Mucosa of rectum (tissue), 2 donors: ENCODE results near the gene MAPK14.
"Not testable (repeated sequence)": the region's sequence is repeated elsewhere in the genome, so short reads cannot be mapped to it uniquely, and the experiment has no call there.

Source experiments
- H3K27ac ChIP-seq, 2 donors: one replicate each; pipeline ENCODE4 v1.7.0; 2013; ENCODE audit warnings: inconsistent platforms in 2 of 2, low read depth in 2 of 2, low read length in 2 of 2
- H3K27me3 ChIP-seq, 2 donors: one replicate each; pipeline ENCODE4 v1.7.0; 2013; ENCODE audit warnings: low read length in 2 of 2; ENCODE audit not compliant: control insufficient read depth in 2 of 2, insufficient read depth in 2 of 2
- H3K36me3 ChIP-seq, 2 donors: one replicate each; pipeline ENCODE4 v1.7.0; 2013; ENCODE audit warnings: low read length in 2 of 2; ENCODE audit not compliant: control insufficient read depth in 2 of 2, insufficient read depth in 2 of 2
- H3K4me1 ChIP-seq, 2 donors: one replicate each; pipeline ENCODE4 v1.7.0; 2013; ENCODE audit warnings: low read length in 2 of 2, mild to moderate bottlenecking in 1 of 2; ENCODE audit not compliant: control insufficient read depth in 2 of 2, insufficient read depth in 2 of 2
- H3K4me3 ChIP-seq, 2 donors: one replicate each; pipeline ENCODE4 v1.7.0; 2013; ENCODE audit warnings: low read length in 2 of 2
- H3K9ac ChIP-seq, 2 donors: one replicate each; pipeline ENCODE4 v1.7.0; 2013; ENCODE audit warnings: low read length in 2 of 2, low read depth in 1 of 2, mild to moderate bottlenecking in 1 of 2
- H3K9me3 ChIP-seq, 2 donors: one replicate each; pipeline ENCODE4 v1.7.0; 2013; ENCODE audit warnings: low read length in 2 of 2; ENCODE audit not compliant: control insufficient read depth in 2 of 2
- donor health status: healthy.
- donor health status: Normal muscosa, but diverticular disease.

MAPK14 gene

GRCh38 chr6:36124881-36125280 lies 97.3 kb downstream of the MAPK14 start:
- Histone ChIP-seq H3K9me3 (no peaks in the 10 kb centered on the region), H3K36me3 (no peaks in the 10 kb centered on the region), H3K27ac (no peak overlapping the region), H3K9ac (no peak overlapping the region), H3K27me3 (no peaks in the 10 kb centered on the region), H3K4me3 (no peak overlapping the region), H3K4me1 (peaks cover 24 to 31% of the 10 kb centered on the region in 2 donors)

- no peaks in the 10 kb centered on the region for H3K9me3 ChIP-seq
- no peak overlapping the region for H3K4me3 ChIP-seq
- no peaks in the 10 kb centered on the region for H3K27me3 ChIP-seq
- H3K9ac ChIP-seq, result no peak overlapping the region
- H3K27ac ChIP-seq, result no peak overlapping the region
- H3K36me3 ChIP-seq, result no peaks in the 10 kb centered on the region
- H3K4me1 ChIP-seq, result peaks cover 21 to 29% of the 10 kb centered on the region in 2 donors
These were observed 98.0 kb downstream of the MAPK14 start for GRCh38 chr6:36125575-36125974.

GRCh38 chr6:36126121-36126520 lies 98.5 kb downstream of the MAPK14 start:
- no peak overlapping the region for H3K9ac ChIP-seq
- H3K27ac ChIP-seq, result no peak overlapping the region
- H3K4me1 ChIP-seq, result peaks cover 16 to 24% of the 10 kb centered on the region in 2 donors
- no peaks in the 10 kb centered on the region for H3K27me3 ChIP-seq
- no peaks in the 10 kb centered on the region for H3K36me3 ChIP-seq
- H3K4me3 ChIP-seq, result no peak overlapping the region
- no peaks in the 10 kb centered on the region for H3K9me3 ChIP-seq

- no peak overlapping the region for H3K27ac ChIP-seq
- no peaks in the 10 kb centered on the region for H3K27me3 ChIP-seq
- peaks cover 13 to 23% of the 10 kb centered on the region in 2 donors for H3K4me1 ChIP-seq
- no peaks in the 10 kb centered on the region for H3K9me3 ChIP-seq
- no peak overlapping the region for H3K4me3 ChIP-seq
- no peak overlapping the region for H3K9ac ChIP-seq
- no peaks in the 10 kb centered on the region for H3K36me3 ChIP-seq
These were observed 99.2 kb downstream of the MAPK14 start for GRCh38 chr6:36126553-36127458.

GRCh38 chr6:36127462-36128016 lies 99.9 kb downstream of the MAPK14 start:
- Histone ChIP-seq H3K4me1 (peaks cover 16 to 26% of the 10 kb centered on the region in 2 donors), H3K27ac (no peak overlapping the region), H3K9ac (no peak overlapping the region)

GRCh38 chr6:36128073-36128472 lies 100.5 kb downstream of the MAPK14 start:
- H3K27ac ChIP-seq, result no peak overlapping the region
- H3K9ac ChIP-seq, result no peak overlapping the region
- H3K36me3 ChIP-seq, result peaks cover 6 to 9% of the 10 kb centered on the region in 2 donors
- H3K4me3 ChIP-seq, result no peak overlapping the region
- H3K9me3 ChIP-seq, result no peaks in the 10 kb centered on the region
- H3K4me1 ChIP-seq, result peaks cover 18 to 26% of the 10 kb centered on the region in 2 donors
- no peaks in the 10 kb centered on the region for H3K27me3 ChIP-seq

More at GRCh38 chr6:36127462-36128016, 99.9 kb downstream of the MAPK14 start:
- no peaks in the 10 kb centered on the region for H3K27me3 ChIP-seq
- H3K4me3 ChIP-seq, result no peak overlapping the region
- H3K9me3 ChIP-seq, result no peaks in the 10 kb centered on the region
- peaks cover 1 to 4% of the 10 kb centered on the region in 2 donors for H3K36me3 ChIP-seq

- H3K4me1 ChIP-seq, result peaks cover 18 to 20% of the 10 kb centered on the region in 2 donors
- H3K9ac ChIP-seq, result no peak overlapping the region
These were observed 101.2 kb downstream of the MAPK14 start for GRCh38 chr6:36128793-36129192.

GRCh38 chr6:36129334-36129733 lies 101.7 kb downstream of the MAPK14 start:
- not testable (repeated sequence) for H3K4me3 ChIP-seq, H3K27ac ChIP-seq
- peaks cover 18 to 20% of the 10 kb centered on the region in 2 donors for H3K4me1 ChIP-seq

More at GRCh38 chr6:36128793-36129192, 101.2 kb downstream of the MAPK14 start:
- H3K27me3 ChIP-seq, result no peaks in the 10 kb centered on the region
- no peaks in the 10 kb centered on the region for H3K9me3 ChIP-seq
- no peak overlapping the region for H3K27ac ChIP-seq
- no peak overlapping the region for H3K4me3 ChIP-seq
- H3K36me3 ChIP-seq, result peaks cover 14 to 16% of the 10 kb centered on the region in 2 donors

GRCh38 chr6:36129941-36130666 lies 102.5 kb downstream of the MAPK14 start, which contains the start of gene MAPK13:
TSS of gene MAPK13 (plus strand) at chr6:36130513. CDS start at chr6:36130583, 70 bp downstream.
- peak within 1 kb of the TSS; percentile 97 to 98 for H3K9ac ChIP-seq
- peak within 1 kb of the TSS; percentile 90 to 94 for H3K4me3 ChIP-seq
- H3K27me3 ChIP-seq, result no peaks in the 10 kb centered on the region
- H3K4me1 ChIP-seq, result peaks cover 18 to 20% of the 10 kb centered on the region in 2 donors
- peaks cover 17 to 19% of the 10 kb centered on the region in 2 donors for H3K36me3 ChIP-seq
- H3K27ac ChIP-seq, result peak within 1 kb of the TSS; percentile 98 to 99
- H3K9me3 ChIP-seq, result no peaks in the 10 kb centered on the region

More at GRCh38 chr6:36129334-36129733, 101.7 kb downstream of the MAPK14 start:
- peaks cover 14 to 19% of the 10 kb centered on the region in 2 donors for H3K36me3 ChIP-seq
- H3K9ac ChIP-seq, H3K9me3 ChIP-seq, H3K27me3 ChIP-seq: not testable (repeated sequence)
